ENCODE measurements around the gene MFGE8. TPM values are rescaled to one million over a fixed set of nuclear protein-coding genes. Genes with fewer than 3 reads are reported as not detected.

MFGE8 gene
- polyA plus RNA-seq, 1 donor (not counting 4 experiments of a cell fraction or from before 2014, with no cell fraction given): 55.3 TPM

GRCh38 chr15:88900982-88901418 is 12.2 kb downstream of the MFGE8 start:
- TF ChIP-seq CTCF (optimal IDR thresholded peaks at IDR 0.05 in 1 of 3, IDR thresholded peaks at IDR 0.05 in 1 of 3, conservative IDR thresholded peaks at IDR 0.05 in 1 of 3; ENCODE audit: extremely low read depth in 1 of 3, insufficient read depth in 2 of 3, low read length in 3 of 3) (no peak), EZH2 (IDR thresholded peaks at IDR 0.05; ENCODE audit: low read length) (no peak)
- Histone ChIP-seq H3K79me2 (ENCODE audit: control insufficient read depth, insufficient read depth, low read length) (no peaks in the 10 kb centered on the region), H3K4me3 (ENCODE audit: control insufficient read depth in 2 of 3, extremely low read depth in 1 of 3, insufficient read depth in 2 of 3, low read depth in 1 of 3, low read length in 3 of 3) (no peak overlapping the region), H3K4me1 (ENCODE audit: control insufficient read depth, extremely low read depth, insufficient read depth, low read length) (peaks cover 14% of the 10 kb centered on the region), H3K9me3 (ENCODE audit: control insufficient read depth, low read depth, low read length) (no peaks in the 10 kb centered on the region), H3K27me3 (ENCODE audit: control insufficient read depth, extremely low read depth, insufficient read depth, low read length) (no peaks in the 10 kb centered on the region), H3K9me1 (ENCODE audit: control insufficient read depth, extremely low read depth, insufficient read depth, low read length) (no peaks in the 10 kb centered on the region), H3K27ac (ENCODE audit: control insufficient read depth, insufficient read depth, low read length) (no peak overlapping the region), H3K36me3 (ENCODE audit: control insufficient read depth in 2 of 2, extremely low read depth in 1 of 2, insufficient read depth in 2 of 2, low read length in 2 of 2) (peaks cover 3 to 13% of the 10 kb centered on the region in 2 experiments), H3K9ac (ENCODE audit: control insufficient read depth, extremely low read depth, insufficient read depth, low read length) (no peak overlapping the region), H3K4me2 (ENCODE audit: control insufficient read depth, extremely low read depth, insufficient read depth, low read depth, low read length) (no peak overlapping the region), H4K20me1 (ENCODE audit: control insufficient read depth, extremely low read depth, insufficient read depth, low read length) (no peaks in the 10 kb centered on the region), H2AFZ (ENCODE audit: control insufficient read depth, low read length) (no peak overlapping the region)
- FAIRE-seq: no peak
- DNase-seq (ENCODE audit: low read depth, low spot score): no peak
- dilution Hi-C loops (cut with MboI; ENCODE audit: extremely low pct_ligation_motif_present, low sequenced_read_pairs): no loop called here

- H3K36me3 ChIP-seq (ENCODE audit: control insufficient read depth in 2 of 2, extremely low read depth in 1 of 2, insufficient read depth in 2 of 2, low read length in 2 of 2): peaks cover 0 to 12% of the 10 kb centered on the region in 2 experiments
- no peaks in the 10 kb centered on the region for H3K79me2 ChIP-seq (ENCODE audit: control insufficient read depth, insufficient read depth, low read length)
- no peak for FAIRE-seq
- no peak overlapping the region for H2AFZ ChIP-seq (ENCODE audit: control insufficient read depth, low read length)
- no peak overlapping the region for H3K4me3 ChIP-seq (ENCODE audit: control insufficient read depth in 2 of 3, extremely low read depth in 1 of 3, insufficient read depth in 2 of 3, low read depth in 1 of 3, low read length in 3 of 3)
- TF ChIP-seq CTCF (optimal IDR thresholded peaks at IDR 0.05 in 1 of 3, IDR thresholded peaks at IDR 0.05 in 1 of 3, conservative IDR thresholded peaks at IDR 0.05 in 1 of 3; ENCODE audit: extremely low read depth in 1 of 3, insufficient read depth in 2 of 3, low read length in 3 of 3) (no peak), EZH2 (IDR thresholded peaks at IDR 0.05; ENCODE audit: low read length) (no peak)
- no peaks in the 10 kb centered on the region for H3K9me3 ChIP-seq (ENCODE audit: control insufficient read depth, low read depth, low read length)
- no peaks in the 10 kb centered on the region for H3K9me1 ChIP-seq (ENCODE audit: control insufficient read depth, extremely low read depth, insufficient read depth, low read length)
- no peak overlapping the region for H3K27ac ChIP-seq (ENCODE audit: control insufficient read depth, insufficient read depth, low read length)
- DNase-seq (ENCODE audit: low read depth, low spot score): no peak
- no peaks in the 10 kb centered on the region for H4K20me1 ChIP-seq (ENCODE audit: control insufficient read depth, extremely low read depth, insufficient read depth, low read length)
- no peak overlapping the region for H3K9ac ChIP-seq (ENCODE audit: control insufficient read depth, extremely low read depth, insufficient read depth, low read length)
- dilution Hi-C loops (cut with MboI; ENCODE audit: extremely low pct_ligation_motif_present, low sequenced_read_pairs): no loop called here
- no peaks in the 10 kb centered on the region for H3K27me3 ChIP-seq (ENCODE audit: control insufficient read depth, extremely low read depth, insufficient read depth, low read length)
- H3K4me2 ChIP-seq (ENCODE audit: control insufficient read depth, extremely low read depth, insufficient read depth, low read depth, low read length): no peak overlapping the region
- peaks cover 14% of the 10 kb centered on the region for H3K4me1 ChIP-seq (ENCODE audit: control insufficient read depth, extremely low read depth, insufficient read depth, low read length)
Measured at GRCh38 chr15:88900309-88900981, 12.7 kb downstream of the MFGE8 start.
